Caco-2 (cell line): Measurements from ENCODE around the gene KIF20B. TPM values are rescaled to one million over a fixed set of nuclear protein-coding genes. Genes with fewer than 3 reads are reported as not detected.

Experiments used
- BruUV-seq: library from RNA; stranded (reverse); fragments of 400-500 nt; replicated peaks from 2 replicates; lab custom pipeline; 2021; lab: Mats Ljungman, UMichigan
- CTCF ChIA-PET: fragments of 300-600 bp; sonication (Branson Sonifier 250); formaldehyde crosslinking; loops from one replicate; lab custom pipeline; 2022; ENCODE audit warnings: antibody characterized with exemption; lab: Charles Lee
- POLR2A ChIA-PET: fragments of 300-600 bp; sonication (Branson Sonifier 250); formaldehyde crosslinking; loops from one replicate; lab custom pipeline; 2022; ENCODE audit warnings: antibody characterized with exemption; lab: Charles Lee
- DNase-seq, 2 experiments: peaks; one replicate each; pipeline versions ENCODE4 v3.0.0 to v3.0.0-alpha.2; 2020 to 2022
- H3K27me3 ChIP-seq: replicated peaks from 2 replicates; pipeline ENCODE4 v1.6.0; 2011; ENCODE audit warnings: low read length; ENCODE audit not compliant: control insufficient read depth, insufficient read depth
- H3K36me3 ChIP-seq: 2 replicates; pipeline ENCODE4 v1.5.1; 2011; ENCODE audit warnings: low read length; ENCODE audit not compliant: control insufficient read depth, insufficient read depth
- H3K4me1 ChIP-seq: fragments of 250-450 bp; sonication (Bioruptor Pico); 2 replicates; pipeline ENCODE4 v1.5.1; 2020; ENCODE audit warnings: mild to moderate bottlenecking
- H3K4me3 ChIP-seq: 2 replicates; pipeline ENCODE4 v1.5.1; 2011; ENCODE audit warnings: low read depth, mild to moderate bottlenecking, control low read depth, low read length
- H3K9me3 ChIP-seq: fragments of 250-450 bp; sonication (Bioruptor Pico); 2 replicates; pipeline ENCODE4 v1.5.1; 2020; ENCODE audit warnings: mild to moderate bottlenecking, moderate library complexity
- H3K27ac Mint-ChIP-seq: one replicate; pipeline ENCODE4 v1.8.0; 2022; ENCODE audit warnings: mixed read lengths; ENCODE audit not compliant: unreplicated experiment
- H3K27me3 Mint-ChIP-seq: one replicate; pipeline ENCODE4 v1.8.0; 2022; ENCODE audit warnings: mixed read lengths; ENCODE audit not compliant: insufficient read depth, unreplicated experiment
- H3K36me3 Mint-ChIP-seq: one replicate; pipeline ENCODE4 v1.8.0; 2022; ENCODE audit warnings: mild to moderate bottlenecking, mixed read lengths; ENCODE audit not compliant: insufficient read depth, unreplicated experiment
- H3K4me1 Mint-ChIP-seq: one replicate; pipeline ENCODE4 v1.8.0; 2022; ENCODE audit warnings: low read depth, mixed read lengths; ENCODE audit not compliant: unreplicated experiment
- H3K4me3 Mint-ChIP-seq: one replicate; pipeline ENCODE4 v1.8.0; 2022; ENCODE audit warnings: mild to moderate bottlenecking, moderate library complexity, mixed read lengths; ENCODE audit not compliant: unreplicated experiment
- H3K9me3 Mint-ChIP-seq: one replicate; pipeline ENCODE4 v1.8.0; 2022; ENCODE audit warnings: mixed read lengths; ENCODE audit not compliant: unreplicated experiment
- CTCF ChIP-seq, 2 experiments: fragments of 200-600 bp in 1 of 2; IDR thresholded peaks; 1 replicate in 1 of 2; 2 replicates in 1 of 2; pipeline versions ENCODE4 v1.5.1 to v1.8.0; 2011 to 2022; ENCODE audit warnings: antibody characterized with exemption in 1 of 2, control low read depth in 1 of 2, inconsistent platforms in 1 of 2, low read depth in 1 of 2, low read length in 1 of 2, mild to moderate bottlenecking in 1 of 2, moderate library complexity in 1 of 2; ENCODE audit not compliant: insufficient read depth in 1 of 2, severe bottlenecking in 1 of 2, unreplicated experiment in 1 of 2
- intact Hi-C: fragments of 100-400 bp; cut with micrococcal nuclease; formaldehyde crosslinking; loops from one replicate; pipeline ENCODE4 v1.10.0; 2022; ENCODE audit not compliant: unreplicated experiment
- total RNA-seq: library from RNA; stranded (reverse); gene quantifications from 2 replicates; pipeline ENCODE4 v1.2.3, GENCODE V29; 2022

Gene KIF20B
- total RNA-seq, 1 experiment from 2014 or later = 43.9 TPM

GRCh38 chr10:89657302-89657701, 44.1 kb upstream of the KIF20B start:
- TF ChIP-seq CTCF (IDR thresholded peaks at IDR 0.05; ENCODE audit: insufficient read depth in 1 of 2, low read depth in 1 of 2, low read length in 1 of 2, severe bottlenecking in 1 of 2, unreplicated experiment in 1 of 2) = no peak
- Histone ChIP-seq H3K27me3 (no peaks in the 10 kb centered on the region), H3K9me3 (peaks cover 4% of the 10 kb centered on the region; the same call in 1 of the 2 replicates), H3K4me1 (peaks cover 25% of the 10 kb centered on the region), H3K4me3 (no peak overlapping the region), H3K36me3 (no peaks in the 10 kb centered on the region)
- H3K27ac Mint-ChIP-seq = no peak overlapping the region
- BruUV-seq = no TSS peak
- POLR2A ChIA-PET = no interaction called here
- H3K27me3 Mint-ChIP-seq = no peaks in the 10 kb centered on the region
- CTCF ChIA-PET = no interaction called here
- no peak overlapping the region for H3K4me3 Mint-ChIP-seq
- peaks cover 27% of the 10 kb centered on the region for H3K9me3 Mint-ChIP-seq
- no peaks in the 10 kb centered on the region for H3K36me3 Mint-ChIP-seq
- DNase-seq = no peak
- peaks cover 8% of the 10 kb centered on the region for H3K4me1 Mint-ChIP-seq
- intact Hi-C loops = no loop called here

GRCh38 chr10:89659143-89660131, 42.0 kb upstream of the KIF20B start:
- CTCF ChIA-PET = no interaction called here
- H3K9me3 Mint-ChIP-seq = peaks cover 25% of the 10 kb centered on the region
- H3K4me3 Mint-ChIP-seq = no peak overlapping the region
- Histone ChIP-seq H3K36me3 (no peaks in the 10 kb centered on the region), H3K4me3 (no peak overlapping the region), H3K4me1 (peaks cover 25% of the 10 kb centered on the region), H3K27me3 (no peaks in the 10 kb centered on the region), H3K9me3 (peaks cover 4% of the 10 kb centered on the region; the same call in 1 of the 2 replicates)
- intact Hi-C loops = no loop called here
- DNase-seq = no peak
- BruUV-seq = no TSS peak
- peaks cover 8% of the 10 kb centered on the region for H3K4me1 Mint-ChIP-seq
- no peak for TF ChIP-seq CTCF (IDR thresholded peaks at IDR 0.05; ENCODE audit: insufficient read depth in 1 of 2, low read depth in 1 of 2, low read length in 1 of 2, severe bottlenecking in 1 of 2, unreplicated experiment in 1 of 2)
- POLR2A ChIA-PET = no interaction called here
- H3K36me3 Mint-ChIP-seq = no peaks in the 10 kb centered on the region
- no peaks in the 10 kb centered on the region for H3K27me3 Mint-ChIP-seq
- no peak overlapping the region for H3K27ac Mint-ChIP-seq

- BruUV-seq = no TSS peak
- DNase-seq = no peak
Measured at GRCh38 chr10:89662596-89662995, 38.8 kb upstream of the KIF20B start.

More at GRCh38 chr10:89662596-89662995, 38.8 kb upstream of the KIF20B start:
- Histone ChIP-seq H3K4me3 (no peak overlapping the region), H3K36me3 (no peaks in the 10 kb centered on the region), H3K27me3 (no peaks in the 10 kb centered on the region), H3K9me3 (no peaks in the 10 kb centered on the region), H3K4me1 (peaks cover under 1% of the 10 kb centered on the region)
- Mint-ChIP-seq H3K27me3 (no peaks in the 10 kb centered on the region), H3K9me3 (peaks cover 9% of the 10 kb centered on the region), H3K4me3 (no peak overlapping the region), H3K27ac (no peak overlapping the region), H3K4me1 (no peaks in the 10 kb centered on the region), H3K36me3 (no peaks in the 10 kb centered on the region)
- no peak for TF ChIP-seq CTCF (IDR thresholded peaks at IDR 0.05; ENCODE audit: insufficient read depth in 1 of 2, low read depth in 1 of 2, low read length in 1 of 2, severe bottlenecking in 1 of 2, unreplicated experiment in 1 of 2)
- intact Hi-C loops = no loop called here
- CTCF ChIA-PET = no interaction called here
- POLR2A ChIA-PET = no interaction called here
